Glutamatergic neuron (in vitro differentiated cells): ENCODE measurements around the gene ANGPTL2. TPM values are rescaled to one million over a fixed set of nuclear protein-coding genes. Genes with fewer than 3 reads are reported as not detected.

Experiments
- DNase-seq: peaks from one replicate; pipeline ENCODE4 v3.0.0; 2022
- H3K27ac Mint-ChIP-seq: one replicate; pipeline ENCODE4 v1.8.0; 2020; ENCODE audit warnings: mild to moderate bottlenecking, mixed read lengths, inconsistent platforms; ENCODE audit not compliant: unreplicated experiment
- H3K27me3 Mint-ChIP-seq: one replicate; pipeline ENCODE4 v1.8.0; 2020; ENCODE audit warnings: mild to moderate bottlenecking, moderate library complexity, mixed read lengths, inconsistent platforms; ENCODE audit not compliant: unreplicated experiment
- H3K36me3 Mint-ChIP-seq: one replicate; pipeline ENCODE4 v1.8.0; 2020; ENCODE audit warnings: mild to moderate bottlenecking, mixed read lengths, inconsistent platforms; ENCODE audit not compliant: unreplicated experiment
- H3K4me1 Mint-ChIP-seq: one replicate; pipeline ENCODE4 v1.8.0; 2020; ENCODE audit warnings: mild to moderate bottlenecking, low read depth, mixed read lengths, inconsistent platforms; ENCODE audit not compliant: unreplicated experiment
- H3K4me3 Mint-ChIP-seq: one replicate; pipeline ENCODE4 v1.8.0; 2020; ENCODE audit warnings: mild to moderate bottlenecking, mixed read lengths, inconsistent platforms; ENCODE audit not compliant: unreplicated experiment
- H3K9me3 Mint-ChIP-seq: one replicate; pipeline ENCODE4 v1.8.0; 2020; ENCODE audit warnings: mild to moderate bottlenecking, moderate library complexity, mixed read lengths, inconsistent platforms; ENCODE audit not compliant: unreplicated experiment
- CTCF ChIP-seq: fragments of 200-600 bp; sonication (generic); IDR thresholded peaks from one replicate; pipeline ENCODE4 v1.5.0; 2021; ENCODE audit not compliant: partially characterized antibody, unreplicated experiment
- total RNA-seq: library from RNA; stranded (reverse); fragmentation: NEBNext Ultra II Directional; extraction: Animal tissue kit (Norgen Biotek cat#: 25700); gene quantifications from one replicate; pipeline ENCODE4 v1.2.1, GENCODE V29; 2021; ENCODE audit not compliant: unreplicated experiment

The ANGPTL2 gene
- total RNA-seq, 1 donor from 2014 or later = 55.5 TPM

- no peaks in the 10 kb centered on the region for H3K36me3 Mint-ChIP-seq
- no peaks in the 10 kb centered on the region for H3K27me3 Mint-ChIP-seq
- no peak overlapping the region for H3K4me3 Mint-ChIP-seq
- no peak for TF ChIP-seq CTCF
- H3K27ac Mint-ChIP-seq = peak overlapping the region; percentile 14
- DNase-seq = no peak
- H3K4me1 Mint-ChIP-seq = peaks cover 7% of the 10 kb centered on the region
- peaks cover 3% of the 10 kb centered on the region for H3K9me3 Mint-ChIP-seq
Measured at GRCh38 chr9:127065592-127065991, 56.8 kb downstream of the ANGPTL2 start.

GRCh38 chr9:127064335-127064734 is 58.1 kb downstream of the ANGPTL2 start:
- DNase-seq = no peak
- Mint-ChIP-seq H3K4me1 (peaks cover 7% of the 10 kb centered on the region), H3K36me3 (no peaks in the 10 kb centered on the region), H3K27ac (no peak overlapping the region), H3K9me3 (peaks cover 4% of the 10 kb centered on the region), H3K27me3 (no peaks in the 10 kb centered on the region), H3K4me3 (no peak overlapping the region)
- TF ChIP-seq CTCF = no peak

- Mint-ChIP-seq H3K4me3 (no peak overlapping the region), H3K36me3 (no peaks in the 10 kb centered on the region), H3K4me1 (peaks cover 19% of the 10 kb centered on the region), H3K27me3 (no peaks in the 10 kb centered on the region), H3K27ac (no peak overlapping the region), H3K9me3 (peaks cover 9% of the 10 kb centered on the region)
- no peak for DNase-seq
- no peak for TF ChIP-seq CTCF
Measured at GRCh38 chr9:127061411-127061810, 61.0 kb downstream of the ANGPTL2 start.

GRCh38 chr9:127059765-127060361 is 62.6 kb downstream of the ANGPTL2 start:
- Mint-ChIP-seq H3K27me3 (no peaks in the 10 kb centered on the region), H3K9me3 (peaks cover 9% of the 10 kb centered on the region), H3K36me3 (no peaks in the 10 kb centered on the region), H3K27ac (no peak overlapping the region), H3K4me3 (no peak overlapping the region), H3K4me1 (peaks cover 19% of the 10 kb centered on the region)
- no peak for TF ChIP-seq CTCF
- DNase-seq = no peak

GRCh38 chr9:127059030-127059429 is 63.4 kb downstream of the ANGPTL2 start:
- H3K4me1 Mint-ChIP-seq = peaks cover 14% of the 10 kb centered on the region
- no peak for TF ChIP-seq CTCF
- H3K27me3 Mint-ChIP-seq = no peaks in the 10 kb centered on the region
- DNase-seq = no peak
- peaks cover 9% of the 10 kb centered on the region for H3K9me3 Mint-ChIP-seq
- no peaks in the 10 kb centered on the region for H3K36me3 Mint-ChIP-seq
- no peak overlapping the region for H3K27ac Mint-ChIP-seq
- no peak overlapping the region for H3K4me3 Mint-ChIP-seq
